Measurements from ENCODE around the gene CNBD2. TPM values are rescaled to one million over a fixed set of nuclear protein-coding genes. Genes with fewer than 3 reads are reported as not detected.
A peak's percentile ranks its signal among the peaks of the same experiment; 100 is the strongest.

CNBD2 gene
- total and polyA plus RNA-seq, 2 donors (not counting 1 experiment from before 2014, with no cell fraction given), result 8.5 to 19.2 TPM

DNA sequence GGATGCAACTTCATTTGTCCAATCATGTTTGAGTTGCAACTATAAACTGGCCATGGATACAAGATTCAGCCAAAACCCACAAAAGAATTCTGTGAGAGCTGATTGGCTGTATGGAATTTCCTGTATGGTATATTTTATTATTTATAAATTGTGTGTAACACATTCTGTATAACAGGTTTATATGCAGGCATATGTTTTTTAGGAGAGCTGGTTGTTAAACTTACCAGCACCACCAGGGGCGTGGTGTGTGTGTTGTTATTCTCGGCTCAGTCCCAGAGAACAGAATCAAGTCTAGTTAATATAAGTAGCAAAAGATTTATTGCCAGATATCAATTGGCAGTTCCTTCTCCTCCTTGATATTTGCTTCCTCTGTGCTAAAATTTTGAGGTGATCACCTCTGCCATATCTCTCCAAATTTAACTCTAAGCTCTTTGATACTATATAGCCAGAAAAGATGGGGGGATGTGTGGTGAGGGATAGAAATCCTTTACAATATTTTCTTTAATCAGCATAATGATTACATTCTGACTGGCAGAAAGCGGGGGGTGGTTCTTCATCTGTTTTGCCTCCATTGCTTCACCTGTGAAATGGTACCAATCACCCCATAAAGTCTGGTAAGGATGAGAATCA is 22.9 kb downstream of the CNBD2 start:
- ChIA-PET POLR2A (no interaction called here), CTCF (interaction anchor here (0.8 to 14.3 kb wide), 17 partner anchors 8 to 212 kb away, joined by 3 to 848 read pairs (median 4); partner anchors contain the start of gene SCAND1)
- no peaks in the 10 kb centered on the region for H4K20me1 ChIP-seq (ENCODE audit: control insufficient read depth, insufficient read depth, low read length, poor library complexity, severe bottlenecking)
- intact Hi-C loops (cut with micrococcal nuclease), result loop anchor here (10.0 kb wide), 1 partner anchor 74 kb away; no protein-coding TSS in a partner anchor
- no peak overlapping the region for H3K27ac Mint-ChIP-seq
- H3K4me1 Mint-ChIP-seq, result peaks cover 9% of the 10 kb centered on the region
- peaks cover 24% of the 10 kb centered on the region for H3K27me3 Mint-ChIP-seq
- no peak overlapping the region for H3K27ac ChIP-seq (ENCODE audit: low read length in 2 of 2)
- no peak overlapping the region for H3K4me3 ChIP-seq (ENCODE audit: control extremely low read depth in 1 of 5, extremely low read depth in 1 of 5, insufficient read depth in 1 of 5, low read depth in 2 of 5, low read length in 4 of 5)
- no peak overlapping the region for H3K4me2 ChIP-seq (replicated peaks; ENCODE audit: low read depth, low read length, poor library complexity, severe bottlenecking)
- H3K9me3 ChIP-seq (ENCODE audit: control extremely low read depth in 1 of 3, control insufficient read depth in 2 of 3, insufficient read depth in 1 of 3, low read length in 2 of 3), result no peaks in the 10 kb centered on the region
- no peaks in the 10 kb centered on the region for H3K36me3 ChIP-seq (replicated peaks in 1 of 2; ENCODE audit: control extremely low read depth in 1 of 2, control insufficient read depth in 1 of 2, extremely low read depth in 1 of 2, insufficient read depth in 2 of 2, low read length in 1 of 2)
- H2AFZ ChIP-seq (ENCODE audit: insufficient read depth, low read depth, low read length, poor library complexity, severe bottlenecking), result no peak overlapping the region
- peaks cover 4% of the 10 kb centered on the region in 2 donors for H3K4me1 ChIP-seq (ENCODE audit: control insufficient read depth in 2 of 2, insufficient read depth in 2 of 2, low read length in 2 of 2)
- H3K9ac ChIP-seq (ENCODE audit: low read length), result no peak overlapping the region
- DNase-seq, result peak; percentile 31
- H3K27me3 ChIP-seq (replicated peaks in 1 of 4; ENCODE audit: control extremely low read depth in 1 of 4, control insufficient read depth in 3 of 4, insufficient read depth in 4 of 4, low read length in 3 of 4), result peaks cover 0 to 5% (median 1%) of the 10 kb centered on the region in 4 experiments
- no peaks in the 10 kb centered on the region for H3K9me3 Mint-ChIP-seq (ENCODE audit: insufficient read depth)
- no CpG with 5 or more reads among the region's 3 CpGs for WGBS (ENCODE audit: insufficient coverage)
- no peak for ATAC-seq (ENCODE audit: low read depth)
- no peak overlapping the region for H3K4me3 Mint-ChIP-seq
- no peak for TF ChIP-seq EZH2 (IDR thresholded peaks at IDR 0.05; ENCODE audit: borderline replicate concordance, insufficient read depth, low read depth, low read length, poor library complexity, severe bottlenecking)
- TF ChIP-seq, protein P1, sequence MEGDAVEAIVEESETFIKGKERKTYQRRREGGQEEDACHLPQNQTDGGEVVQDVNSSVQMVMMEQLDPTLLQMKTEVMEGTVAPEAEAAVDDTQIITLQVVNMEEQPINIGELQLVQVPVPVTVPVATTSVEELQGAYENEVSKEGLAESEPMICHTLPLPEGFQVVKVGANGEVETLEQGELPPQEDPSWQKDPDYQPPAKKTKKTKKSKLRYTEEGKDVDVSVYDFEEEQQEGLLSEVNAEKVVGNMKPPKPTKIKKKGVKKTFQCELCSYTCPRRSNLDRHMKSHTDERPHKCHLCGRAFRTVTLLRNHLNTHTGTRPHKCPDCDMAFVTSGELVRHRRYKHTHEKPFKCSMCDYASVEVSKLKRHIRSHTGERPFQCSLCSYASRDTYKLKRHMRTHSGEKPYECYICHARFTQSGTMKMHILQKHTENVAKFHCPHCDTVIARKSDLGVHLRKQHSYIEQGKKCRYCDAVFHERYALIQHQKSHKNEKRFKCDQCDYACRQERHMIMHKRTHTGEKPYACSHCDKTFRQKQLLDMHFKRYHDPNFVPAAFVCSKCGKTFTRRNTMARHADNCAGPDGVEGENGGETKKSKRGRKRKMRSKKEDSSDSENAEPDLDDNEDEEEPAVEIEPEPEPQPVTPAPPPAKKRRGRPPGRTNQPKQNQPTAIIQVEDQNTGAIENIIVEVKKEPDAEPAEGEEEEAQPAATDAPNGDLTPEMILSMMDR (IDR thresholded peaks at IDR 0.05), result peak; percentile 64
- H3K79me2 ChIP-seq (ENCODE audit: control insufficient read depth, insufficient read depth, low read length), result no peaks in the 10 kb centered on the region

DNA sequence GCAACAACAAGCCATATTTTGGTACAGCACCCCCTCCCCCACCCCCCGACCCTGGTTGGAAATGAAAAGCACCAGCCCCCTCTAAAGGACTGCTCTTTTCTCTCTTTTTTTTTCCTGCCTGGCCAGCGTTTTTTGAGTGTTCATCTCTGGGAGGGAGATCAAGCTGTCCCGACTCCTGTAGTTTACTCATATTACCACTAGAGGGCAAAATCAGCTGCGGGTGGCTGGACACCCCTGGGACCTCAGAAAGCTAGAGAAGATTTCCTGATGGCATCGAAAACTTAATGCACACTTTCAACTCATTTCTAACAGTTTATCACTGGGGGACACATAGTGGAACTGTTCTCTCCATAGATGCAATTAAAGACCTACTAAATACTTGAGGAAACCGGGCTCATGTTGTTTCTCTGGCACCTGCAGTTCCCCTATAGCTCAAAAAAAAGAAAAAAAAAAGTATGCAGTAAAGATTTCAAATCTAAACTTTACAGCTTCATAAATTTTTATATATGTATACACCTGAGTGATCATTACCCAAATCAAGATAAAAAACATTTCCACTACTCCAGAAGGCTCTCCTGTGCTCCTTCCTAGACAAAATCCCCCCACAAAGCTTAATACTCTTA is 24.4 kb downstream of the CNBD2 start:
- Mint-ChIP-seq H3K27me3 (peaks cover 17% of the 10 kb centered on the region), H3K4me1 (peaks cover 9% of the 10 kb centered on the region), H3K4me3 (no peak overlapping the region), H3K27ac (no peak overlapping the region), H3K9me3 (ENCODE audit: insufficient read depth) (no peaks in the 10 kb centered on the region)
- peaks cover 4% of the 10 kb centered on the region in 2 donors for H3K4me1 ChIP-seq (ENCODE audit: control insufficient read depth in 2 of 2, insufficient read depth in 2 of 2, low read length in 2 of 2)
- H3K27me3 ChIP-seq (replicated peaks in 1 of 4; ENCODE audit: control extremely low read depth in 1 of 4, control insufficient read depth in 3 of 4, insufficient read depth in 4 of 4, low read length in 3 of 4), result peaks cover 0 to 5% (median 1%) of the 10 kb centered on the region in 4 experiments
- peak overlapping the region; percentile 49 for H3K4me2 ChIP-seq (replicated peaks; ENCODE audit: low read depth, low read length, poor library complexity, severe bottlenecking)
- no peaks in the 10 kb centered on the region for H4K20me1 ChIP-seq (ENCODE audit: control insufficient read depth, insufficient read depth, low read length, poor library complexity, severe bottlenecking)
- H3K36me3 ChIP-seq (replicated peaks in 1 of 2; ENCODE audit: control extremely low read depth in 1 of 2, control insufficient read depth in 1 of 2, extremely low read depth in 1 of 2, insufficient read depth in 2 of 2, low read length in 1 of 2), result no peaks in the 10 kb centered on the region
- H3K9me3 ChIP-seq (ENCODE audit: control extremely low read depth in 1 of 3, control insufficient read depth in 2 of 3, insufficient read depth in 1 of 3, low read length in 2 of 3), result no peaks in the 10 kb centered on the region
- no peaks in the 10 kb centered on the region for H3K79me2 ChIP-seq (ENCODE audit: control insufficient read depth, insufficient read depth, low read length)
- H2AFZ ChIP-seq (ENCODE audit: insufficient read depth, low read depth, low read length, poor library complexity, severe bottlenecking), result peak overlapping the region; percentile 43
- TF ChIP-seq EZH2 (IDR thresholded peaks at IDR 0.05; ENCODE audit: borderline replicate concordance, insufficient read depth, low read depth, low read length, poor library complexity, severe bottlenecking), result no peak
- TF ChIP-seq, protein P1 (IDR thresholded peaks at IDR 0.05), result peak; percentile 83
- POLR2A ChIA-PET, result interaction anchor here (0.9 to 1.2 kb wide), 3 partner anchors 39 to 145 kb away, joined by 3 to 9 read pairs (median 7); no protein-coding TSS in a partner anchor
- DNase-seq, result peak; percentile 81
- H3K27ac ChIP-seq (ENCODE audit: low read length in 2 of 2), result no peak overlapping the region
- intact Hi-C loops (cut with micrococcal nuclease), result loop anchor here (10.0 kb wide), 1 partner anchor 72 kb away; no protein-coding TSS in a partner anchor
- ATAC-seq (ENCODE audit: low read depth), result peak; percentile 80
- H3K4me3 ChIP-seq (ENCODE audit: control extremely low read depth in 1 of 5, extremely low read depth in 1 of 5, insufficient read depth in 1 of 5, low read depth in 2 of 5, low read length in 4 of 5), result no peak overlapping the region
- H3K9ac ChIP-seq (ENCODE audit: low read length), result no peak overlapping the region
- CTCF ChIA-PET, result interaction anchor here (0.6 to 14.3 kb wide), 39 partner anchors 11 to 1175 kb away, joined by 3 to 848 read pairs (median 4); partner anchors contain the start of genes NDRG3 and SCAND1
- WGBS (ENCODE audit: insufficient coverage), result 0% methylated on average over 3 of the region's 6 CpGs

Measured in B cell (primary cell).